Muscle of arm (tissue), 12 donors: Measurements from ENCODE around the gene RAD9A. TPM values are rescaled to one million over a fixed set of nuclear protein-coding genes. Genes with fewer than 3 reads are reported as not detected.
"Not testable (repeated sequence)": the region's sequence is repeated elsewhere in the genome, so short reads cannot be mapped to it uniquely, and the experiment has no call there.

Source experiments
- DNase-seq: peaks from one replicate; pipeline ENCODE4 v3.0.0-alpha.2; 2013
- polyA plus RNA-seq, 12 donors: library from polyadenylated mRNA; unstranded; fragments of 120-200 nt; gene quantifications; one replicate each; pipeline ENCODE4 v1.2.1, GENCODE V29; 2013; ENCODE audit not compliant: insufficient read length in 12 of 12

Gene RAD9A
- polyA plus RNA-seq, 12 donors = 6.6 to 34.1 (median 8.0) TPM; not detected in 1

GRCh38 chr11:67395555-67396258 is 3.9 kb downstream of the RAD9A start:
- no peak for DNase-seq

GRCh38 chr11:67396259-67396581 is 4.4 kb downstream of the RAD9A start:
- DNase-seq = no peak

- no peak for DNase-seq
Observed at GRCh38 chr11:67396587-67397389, 5.0 kb downstream of the RAD9A start.

GRCh38 chr11:67397536-67397935 is 5.8 kb downstream of the RAD9A start:
- no peak for DNase-seq

- DNase-seq = no peak
Observed at GRCh38 chr11:67397986-67398660, 6.3 kb downstream of the RAD9A start.

GRCh38 chr11:67398661-67399563 is 7.1 kb downstream of the RAD9A start:
- no peak for DNase-seq

GRCh38 chr11:67400251-67400941 is 8.6 kb downstream of the RAD9A start:
- DNase-seq = no peak

- no peak for DNase-seq
Observed at GRCh38 chr11:67400942-67401494, 9.2 kb downstream of the RAD9A start.

GRCh38 chr11:67401495-67402191 is 9.9 kb downstream of the RAD9A start, which contains the start of gene PPP1CA:
TSS of gene PPP1CA (minus strand) at chr11:67401858. CDS start at chr11:67401782, 76 bp downstream.
- DNase-seq = peak; percentile 88

GRCh38 chr11:67402192-67402839 is 10.5 kb downstream of the RAD9A start:
- not testable (repeated sequence) for DNase-seq

GRCh38 chr11:67403085-67403484 is 11.3 kb downstream of the RAD9A start:
- not testable (repeated sequence) for DNase-seq

GRCh38 chr11:67404515-67405195 is 12.9 kb downstream of the RAD9A start:
- no peak for DNase-seq

- DNase-seq = no peak
Observed at GRCh38 chr11:67405196-67405567, 13.4 kb downstream of the RAD9A start.

GRCh38 chr11:67405688-67406339 is 14.0 kb downstream of the RAD9A start:
- DNase-seq = no peak

- no peak for DNase-seq
Observed at GRCh38 chr11:67406420-67406968, 14.7 kb downstream of the RAD9A start.

- no peak for DNase-seq
Observed at GRCh38 chr11:67406969-67407687, 15.3 kb downstream of the RAD9A start.

GRCh38 chr11:67407688-67408163 is 15.9 kb downstream of the RAD9A start:
- DNase-seq = no peak
